ENCODE results near the gene PRELP.

DNA sequence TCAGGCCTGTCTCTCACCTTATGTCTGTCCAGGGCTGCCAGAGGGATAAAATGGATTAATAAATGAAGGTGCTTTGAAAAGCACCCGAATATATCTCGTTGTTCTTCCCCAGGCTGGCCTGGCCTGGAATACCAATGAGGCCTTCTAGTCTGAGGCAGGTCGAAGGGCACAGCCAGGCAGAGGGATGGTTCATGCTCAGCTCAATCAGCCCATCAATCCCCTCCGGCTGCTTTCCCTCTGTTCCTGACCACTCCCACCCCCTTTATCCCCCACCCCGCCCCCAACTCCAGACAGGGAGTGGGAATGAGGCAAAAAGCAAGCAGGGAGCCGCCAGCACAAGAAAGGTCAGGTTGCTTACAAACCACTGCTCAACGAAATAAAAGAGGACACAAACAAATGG, 40.0 kb upstream of the PRELP start:
- no peak for TF ChIP-seq EP300 (IDR thresholded peaks at IDR 0.05)
- TF ChIP-seq, protein P1, sequence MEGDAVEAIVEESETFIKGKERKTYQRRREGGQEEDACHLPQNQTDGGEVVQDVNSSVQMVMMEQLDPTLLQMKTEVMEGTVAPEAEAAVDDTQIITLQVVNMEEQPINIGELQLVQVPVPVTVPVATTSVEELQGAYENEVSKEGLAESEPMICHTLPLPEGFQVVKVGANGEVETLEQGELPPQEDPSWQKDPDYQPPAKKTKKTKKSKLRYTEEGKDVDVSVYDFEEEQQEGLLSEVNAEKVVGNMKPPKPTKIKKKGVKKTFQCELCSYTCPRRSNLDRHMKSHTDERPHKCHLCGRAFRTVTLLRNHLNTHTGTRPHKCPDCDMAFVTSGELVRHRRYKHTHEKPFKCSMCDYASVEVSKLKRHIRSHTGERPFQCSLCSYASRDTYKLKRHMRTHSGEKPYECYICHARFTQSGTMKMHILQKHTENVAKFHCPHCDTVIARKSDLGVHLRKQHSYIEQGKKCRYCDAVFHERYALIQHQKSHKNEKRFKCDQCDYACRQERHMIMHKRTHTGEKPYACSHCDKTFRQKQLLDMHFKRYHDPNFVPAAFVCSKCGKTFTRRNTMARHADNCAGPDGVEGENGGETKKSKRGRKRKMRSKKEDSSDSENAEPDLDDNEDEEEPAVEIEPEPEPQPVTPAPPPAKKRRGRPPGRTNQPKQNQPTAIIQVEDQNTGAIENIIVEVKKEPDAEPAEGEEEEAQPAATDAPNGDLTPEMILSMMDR (IDR thresholded peaks at IDR 0.05) = no peak
- no peak for TF ChIP-seq POLR2A (IDR thresholded peaks at IDR 0.05)
